Vagina (tissue), 2 donors: ENCODE measurements around the gene SLC6A6. TPM values are rescaled to one million over a fixed set of nuclear protein-coding genes. Genes with fewer than 3 reads are reported as not detected.

ENCODE experiments used
- DNase-seq, 2 donors: peaks; one replicate each; pipeline ENCODE4 v3.0.0-alpha.2; 2017; ENCODE audit errors: extremely low spot score in 2 of 2
- H3K27ac ChIP-seq: fragments of 200-600 bp; sonication (generic); one replicate; pipeline ENCODE4 v1.5.1; 2019
- H3K27me3 ChIP-seq: fragments of 200-600 bp; sonication (generic); one replicate; pipeline ENCODE4 v1.5.1; 2019
- H3K36me3 ChIP-seq, 2 donors: fragments of 200-600 bp; sonication (generic); one replicate each; pipeline ENCODE4 v1.5.1; 2017 to 2019
- H3K4me1 ChIP-seq: fragments of 200-600 bp; sonication (generic); one replicate; pipeline ENCODE4 v1.5.1; 2019
- H3K4me3 ChIP-seq, 2 donors: fragments of 200-600 bp; sonication (generic); 1 replicate in 1 of 2; 2 replicates in 1 of 2; pipeline ENCODE4 v1.5.1; 2016 to 2019
- H3K9me3 ChIP-seq: fragments of 200-600 bp; sonication (generic); one replicate; pipeline ENCODE4 v1.5.1; 2019
- POLR2A ChIP-seq, 2 donors: fragments of 450-650 bp; IDR thresholded peaks; one replicate each; pipeline ENCODE4 v1.6.1; 2017; ENCODE audit warnings: antibody characterized with exemption in 2 of 2, mild to moderate bottlenecking in 2 of 2, moderate library complexity in 2 of 2
- POLR2AphosphoS5 ChIP-seq, 2 donors: sonication (generic); formaldehyde crosslinking; IDR thresholded peaks; one replicate each; pipeline ENCODE4 v1.9.0; 2017; ENCODE audit warnings: antibody characterized with exemption in 2 of 2, mild to moderate bottlenecking in 2 of 2, low read depth in 1 of 2; ENCODE audit not compliant: insufficient read depth in 1 of 2
- intact Hi-C: fragments of 100-400 bp; cut with DNase I; formaldehyde crosslinking; loops from one replicate; pipeline ENCODE4 v1.15.1; 2023
- total RNA-seq: library from RNA; depleted of rRNA; stranded (reverse); fragments of >200 nt; gene quantifications from one replicate; pipeline ENCODE4 v1.2.3, GENCODE V29; 2016
- TF ChIP-seq, protein P1 (sequence below), 3 experiments: fragments of 450-650 bp in 2 of 3; fragments of 200-600 bp in 1 of 3; sonication (generic) in 1 of 3; IDR thresholded peaks; one replicate each; pipeline ENCODE4 v1.5.1; 2017 to 2019; ENCODE audit warnings: antibody characterized with exemption in 3 of 3, mild to moderate bottlenecking in 2 of 3, moderate library complexity in 2 of 3

The SLC6A6 gene
- total RNA-seq, 1 donor from 2014 or later: 30.7 TPM

DNA sequence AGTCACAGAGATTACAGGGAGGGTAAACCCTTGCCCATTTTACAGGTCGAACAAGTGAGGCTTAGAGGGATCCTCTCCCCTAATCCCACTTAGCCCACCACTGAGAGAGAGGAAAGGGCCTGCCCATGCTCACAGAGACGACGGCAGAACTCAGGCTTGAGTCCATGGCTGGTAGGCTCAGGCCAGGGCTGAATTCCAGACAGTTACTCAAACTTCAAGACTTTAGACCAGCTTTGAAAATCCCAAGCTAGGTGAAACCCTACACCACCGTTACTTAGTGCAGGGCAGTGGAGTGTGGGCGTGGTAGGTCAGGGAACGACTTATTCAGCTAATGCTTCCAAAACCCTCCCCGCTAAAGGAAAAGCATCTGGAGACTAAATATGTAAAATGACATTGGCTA lies 121.4 kb downstream of the SLC6A6 start:
- H3K4me1 ChIP-seq: peaks cover 38% of the 10 kb centered on the region
- TF ChIP-seq, protein P1, sequence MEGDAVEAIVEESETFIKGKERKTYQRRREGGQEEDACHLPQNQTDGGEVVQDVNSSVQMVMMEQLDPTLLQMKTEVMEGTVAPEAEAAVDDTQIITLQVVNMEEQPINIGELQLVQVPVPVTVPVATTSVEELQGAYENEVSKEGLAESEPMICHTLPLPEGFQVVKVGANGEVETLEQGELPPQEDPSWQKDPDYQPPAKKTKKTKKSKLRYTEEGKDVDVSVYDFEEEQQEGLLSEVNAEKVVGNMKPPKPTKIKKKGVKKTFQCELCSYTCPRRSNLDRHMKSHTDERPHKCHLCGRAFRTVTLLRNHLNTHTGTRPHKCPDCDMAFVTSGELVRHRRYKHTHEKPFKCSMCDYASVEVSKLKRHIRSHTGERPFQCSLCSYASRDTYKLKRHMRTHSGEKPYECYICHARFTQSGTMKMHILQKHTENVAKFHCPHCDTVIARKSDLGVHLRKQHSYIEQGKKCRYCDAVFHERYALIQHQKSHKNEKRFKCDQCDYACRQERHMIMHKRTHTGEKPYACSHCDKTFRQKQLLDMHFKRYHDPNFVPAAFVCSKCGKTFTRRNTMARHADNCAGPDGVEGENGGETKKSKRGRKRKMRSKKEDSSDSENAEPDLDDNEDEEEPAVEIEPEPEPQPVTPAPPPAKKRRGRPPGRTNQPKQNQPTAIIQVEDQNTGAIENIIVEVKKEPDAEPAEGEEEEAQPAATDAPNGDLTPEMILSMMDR (IDR thresholded peaks at IDR 0.05): no peak
- TF ChIP-seq POLR2A (IDR thresholded peaks at IDR 0.05): no peak
- TF ChIP-seq POLR2AphosphoS5 (IDR thresholded peaks at IDR 0.05; ENCODE audit: insufficient read depth in 1 of 2, low read depth in 1 of 2): no peak
- H3K9me3 ChIP-seq: no peaks in the 10 kb centered on the region
- no peak overlapping the region for H3K4me3 ChIP-seq
- intact Hi-C loops: no loop called here
- H3K36me3 ChIP-seq: no peaks in the 10 kb centered on the region
- DNase-seq: no peak
- H3K27me3 ChIP-seq: no peaks in the 10 kb centered on the region
- H3K27ac ChIP-seq: peak overlapping the region; percentile 66

DNA sequence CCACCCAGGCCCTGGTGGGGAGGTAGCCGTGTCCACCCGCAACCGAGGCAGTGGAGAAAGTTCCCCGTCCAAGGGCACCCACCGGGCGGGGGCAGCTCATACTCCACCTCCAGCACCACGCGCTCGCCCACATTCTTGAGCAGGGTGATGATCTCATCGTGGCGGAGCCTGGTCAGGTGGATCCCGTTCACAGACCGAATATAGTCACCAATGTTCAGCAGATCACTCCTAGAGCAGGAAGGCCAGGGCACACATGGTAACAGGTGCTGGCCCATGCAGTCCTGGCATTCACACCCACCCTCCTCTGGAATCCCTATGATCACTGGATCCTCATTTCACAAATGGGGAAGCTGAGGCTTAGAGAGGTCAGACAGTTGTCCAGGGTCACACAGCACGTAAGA lies 121.9 kb downstream of the SLC6A6 start:
- intact Hi-C loops: no loop called here
- no peak for DNase-seq
- Histone ChIP-seq H3K36me3 (no peaks in the 10 kb centered on the region), H3K4me1 (peaks cover 38% of the 10 kb centered on the region), H3K4me3 (no peak overlapping the region), H3K27me3 (no peaks in the 10 kb centered on the region), H3K9me3 (no peaks in the 10 kb centered on the region), H3K27ac (peak overlapping the region; percentile 66)
- TF ChIP-seq POLR2A (IDR thresholded peaks at IDR 0.05) (no peak), POLR2AphosphoS5 (IDR thresholded peaks at IDR 0.05; ENCODE audit: insufficient read depth in 1 of 2, low read depth in 1 of 2) (no peak)
- TF ChIP-seq, protein P1 (IDR thresholded peaks at IDR 0.05): no peak

DNA sequence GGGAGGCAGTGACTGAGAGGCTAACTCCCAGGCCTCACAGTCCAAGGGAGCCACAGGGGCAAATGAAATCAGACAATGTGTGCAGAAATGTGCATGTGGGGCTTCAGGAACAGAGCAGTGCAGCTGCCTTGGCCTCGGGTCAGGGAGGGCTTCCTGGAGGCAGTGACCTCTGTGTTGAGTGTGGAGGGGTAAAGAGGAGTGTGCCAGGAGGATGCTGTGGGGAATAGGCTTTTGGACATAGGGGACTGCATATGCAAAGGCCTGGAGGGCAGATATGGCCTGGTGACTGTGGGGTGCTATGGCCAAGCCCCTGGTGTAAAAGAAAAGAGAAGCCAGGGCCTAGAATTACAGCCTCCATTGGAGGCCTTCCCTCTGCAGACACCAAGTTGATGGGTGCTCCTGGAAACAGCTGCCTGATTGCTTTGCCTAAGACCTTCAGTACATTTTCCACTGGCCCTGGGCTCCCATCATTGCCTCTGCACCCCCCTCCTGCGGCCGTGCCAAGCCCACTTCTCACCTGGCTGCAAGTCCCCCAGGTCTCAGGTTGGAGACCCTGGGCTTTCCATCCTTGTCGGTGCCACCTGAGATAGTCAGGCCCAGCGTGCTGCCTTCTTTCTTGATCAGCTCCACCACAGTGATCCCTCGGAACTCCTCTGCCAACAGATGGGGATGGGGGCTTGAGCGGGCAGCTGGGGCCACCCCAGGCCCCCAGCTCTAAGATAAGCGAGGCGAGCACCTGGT lies 122.7 kb downstream of the SLC6A6 start:
- Histone ChIP-seq H3K4me1 (peaks cover 38% of the 10 kb centered on the region), H3K27ac (peak overlapping the region; percentile 66), H3K27me3 (no peaks in the 10 kb centered on the region), H3K4me3 (peak overlapping the region in 1 of 2 donors; percentile 16), H3K36me3 (no peaks in the 10 kb centered on the region), H3K9me3 (no peaks in the 10 kb centered on the region)
- intact Hi-C loops: no loop called here
- TF ChIP-seq, protein P1 (IDR thresholded peaks at IDR 0.05): no peak
- TF ChIP-seq POLR2A (IDR thresholded peaks at IDR 0.05): no peak
- TF ChIP-seq POLR2AphosphoS5 (IDR thresholded peaks at IDR 0.05; ENCODE audit: insufficient read depth in 1 of 2, low read depth in 1 of 2): no peak
- DNase-seq: no peak

DNA sequence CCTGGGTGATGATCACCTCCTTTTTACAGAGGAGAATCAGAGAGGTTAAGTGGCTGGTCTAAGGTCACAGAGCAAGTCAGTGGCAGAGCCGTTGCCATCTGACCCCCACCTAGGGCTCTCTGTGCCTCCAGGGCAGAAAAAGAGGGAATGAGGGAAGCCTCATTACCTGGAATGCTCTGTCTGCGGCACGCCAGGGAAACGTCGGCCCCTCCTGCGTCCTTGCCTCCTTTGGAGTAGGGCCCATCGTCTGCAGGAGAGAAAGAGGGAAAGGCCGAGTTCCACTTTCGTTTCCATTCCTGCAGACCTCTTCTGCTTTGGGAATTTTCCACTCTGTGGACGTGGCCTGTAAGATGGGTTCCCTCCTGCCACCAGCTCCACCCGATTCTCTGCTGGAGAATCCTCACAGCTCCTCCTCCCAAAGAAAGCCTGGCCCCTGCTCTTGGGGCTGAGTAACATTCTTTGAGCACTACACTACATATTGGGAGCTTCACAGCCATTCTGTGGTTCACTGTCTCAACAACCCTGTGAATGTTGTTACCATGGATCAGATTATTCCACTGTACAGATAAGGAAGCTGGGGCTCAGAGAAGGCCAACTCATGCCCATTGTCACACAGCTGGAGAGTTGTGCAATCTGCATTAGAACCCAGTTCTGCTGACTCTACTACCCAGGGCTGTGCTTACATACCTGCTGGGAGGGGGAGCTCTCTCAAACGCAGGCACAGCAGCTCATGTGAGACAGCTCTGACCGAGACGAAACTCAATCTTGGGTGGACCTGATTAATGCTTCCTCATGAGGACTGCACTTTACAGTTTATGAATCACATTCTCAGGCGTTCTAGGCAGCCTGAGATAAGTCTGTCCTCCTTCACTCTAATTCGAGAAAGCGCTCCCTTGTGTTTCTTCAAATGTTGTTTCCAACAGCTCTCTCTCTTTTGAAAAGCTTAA lies 123.6 kb downstream of the SLC6A6 start:
- DNase-seq: no peak
- intact Hi-C loops: no loop called here
- H3K4me3 ChIP-seq: peak overlapping the region in 1 of 2 donors; percentile 16
- no peaks in the 10 kb centered on the region for H3K36me3 ChIP-seq
- no peak for TF ChIP-seq POLR2AphosphoS5 (IDR thresholded peaks at IDR 0.05; ENCODE audit: insufficient read depth in 1 of 2, low read depth in 1 of 2)
- TF ChIP-seq, protein P1 (IDR thresholded peaks at IDR 0.05): no peak
- TF ChIP-seq POLR2A (IDR thresholded peaks at IDR 0.05): no peak
- H3K9me3 ChIP-seq: no peaks in the 10 kb centered on the region
- peaks cover 38% of the 10 kb centered on the region for H3K4me1 ChIP-seq
- H3K27me3 ChIP-seq: no peaks in the 10 kb centered on the region
- H3K27ac ChIP-seq: peak overlapping the region; percentile 66
